Stimulated activated naive CD4-positive, alpha-beta T cell (primary cell): Measurements from ENCODE around the gene PTTG1.
"Not testable (repeated sequence)": the region's sequence is repeated elsewhere in the genome, so short reads cannot be mapped to it uniquely, and the experiment has no call there.

Experiments
- DNase-seq, 6 experiments: peaks; one replicate each; lab custom pipeline; 2025; lab: John Stamatoyannopoulos, UW

Gene PTTG1

DNA sequence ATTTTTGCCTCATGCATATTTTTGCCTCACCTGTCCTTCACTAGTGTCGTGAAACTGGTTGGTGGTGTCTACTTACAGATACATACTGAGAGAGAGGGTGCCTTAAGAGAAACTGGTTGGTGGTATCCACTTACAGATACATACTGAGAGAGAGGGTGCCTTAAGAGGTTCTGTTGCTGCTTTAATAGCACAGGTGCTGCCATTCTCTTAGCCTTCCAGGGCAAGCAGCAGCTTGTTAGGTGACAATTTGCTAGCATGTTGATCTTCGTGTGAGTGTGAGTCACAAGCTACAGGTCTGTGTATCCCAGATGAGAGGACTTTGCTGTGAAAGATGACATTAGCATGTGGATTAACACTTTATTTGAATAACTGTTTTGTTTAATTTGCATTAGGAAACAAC is 1.4 kb downstream of the PTTG1 start:
- DNase-seq, result no peak

DNA sequence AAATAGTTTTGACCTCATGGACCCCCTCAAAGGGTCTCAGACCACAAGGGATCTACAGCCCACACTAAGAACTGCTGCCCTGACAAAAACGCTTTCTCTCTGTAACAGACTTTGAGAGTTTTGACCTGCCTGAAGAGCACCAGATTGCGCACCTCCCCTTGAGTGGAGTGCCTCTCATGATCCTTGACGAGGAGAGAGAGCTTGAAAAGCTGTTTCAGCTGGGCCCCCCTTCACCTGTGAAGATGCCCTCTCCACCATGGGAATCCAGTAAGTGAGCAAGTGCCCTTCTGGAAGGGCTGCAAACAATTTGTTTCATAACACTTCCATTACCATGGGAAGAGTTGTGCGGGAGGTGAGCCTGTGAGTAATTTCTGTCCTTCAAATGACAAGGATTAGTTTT is 6.0 kb downstream of the PTTG1 start:
- DNase-seq, result no peak

- DNase-seq, result no peak
Observed at GRCh38 chr5:160432196-160432595, 10.5 kb downstream of the PTTG1 start.

- DNase-seq, result no peak
Observed at GRCh38 chr5:160432787-160433186, 11.1 kb downstream of the PTTG1 start.

DNA sequence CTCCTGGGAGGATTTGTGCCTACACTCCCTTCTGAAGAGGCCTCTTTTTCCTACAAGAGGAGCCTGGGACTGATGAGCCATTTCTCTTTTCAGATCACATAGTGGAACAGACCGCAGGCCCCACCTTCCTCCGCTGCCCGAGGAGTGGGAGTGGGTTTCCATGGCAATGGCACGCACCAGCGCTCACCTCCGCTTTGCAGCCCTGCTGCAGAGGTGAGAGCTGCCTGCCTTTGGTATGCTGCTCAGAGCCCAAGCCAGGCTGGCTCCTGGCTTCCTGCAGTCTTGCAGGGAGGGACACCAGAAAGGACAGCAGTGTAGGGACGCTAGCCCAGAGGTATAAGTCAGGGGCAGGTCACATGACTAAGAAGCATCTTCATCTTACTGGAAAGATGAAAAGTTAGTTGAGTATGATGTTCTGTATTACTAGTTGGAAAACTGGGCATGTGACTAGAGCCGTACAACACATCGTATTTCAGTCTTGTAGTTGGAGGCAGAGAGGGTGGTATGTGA is 12.4 kb downstream of the PTTG1 start:
- DNase-seq, result no peak

GRCh38 chr5:160435532-160435931 is 13.9 kb downstream of the PTTG1 start:
- no peak for DNase-seq

- no peak for DNase-seq
Observed at GRCh38 chr5:160436017-160436416, 14.4 kb downstream of the PTTG1 start.

GRCh38 chr5:160436661-160437060 is 15.0 kb downstream of the PTTG1 start:
- DNase-seq, result not testable (repeated sequence)

DNA sequence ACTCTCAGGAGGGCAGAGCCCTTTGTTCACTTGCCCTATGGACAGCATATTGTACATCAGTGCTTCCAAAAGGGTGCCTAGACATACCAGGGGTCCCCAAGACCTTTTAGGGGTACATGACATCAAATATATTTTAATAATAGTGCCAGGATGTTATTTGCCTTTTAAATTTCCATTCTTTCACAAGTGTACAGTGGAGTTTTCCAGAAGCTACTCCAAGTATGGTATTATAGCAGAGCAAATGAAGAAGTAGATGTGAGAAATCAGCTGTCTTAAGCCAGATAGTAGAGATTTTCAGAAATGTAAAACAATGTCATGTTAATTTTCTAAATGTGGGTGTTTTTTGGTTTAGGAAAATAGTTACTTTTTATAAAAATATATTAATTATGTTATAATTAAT is 15.6 kb downstream of the PTTG1 start:
- no peak for DNase-seq

- DNase-seq, result peak; percentile 19 to 86 (median 59)
Observed at GRCh38 chr5:160438316-160439204, 16.9 kb downstream of the PTTG1 start.

DNA sequence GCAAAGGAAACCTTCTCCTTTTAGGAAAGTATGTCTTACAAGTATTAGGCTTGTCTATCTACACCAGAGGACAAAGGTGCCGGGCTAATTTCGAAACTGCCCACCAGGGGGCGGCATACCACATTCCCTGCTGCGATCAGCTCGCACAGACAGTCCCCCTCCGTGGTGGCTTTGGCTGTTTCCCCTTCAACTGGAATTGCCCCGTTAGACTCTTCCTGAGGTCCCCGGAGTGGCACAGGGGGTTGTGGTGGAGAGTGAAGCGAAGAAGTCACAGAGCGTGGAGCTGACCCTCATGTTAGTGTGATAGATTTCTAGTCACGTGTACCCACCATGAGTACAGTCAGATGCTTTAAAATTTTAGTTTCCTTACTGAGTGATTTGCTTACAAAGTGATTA is 17.5 kb downstream of the PTTG1 start:
- peak; percentile 70 to 92 (median 80) for DNase-seq

DNA sequence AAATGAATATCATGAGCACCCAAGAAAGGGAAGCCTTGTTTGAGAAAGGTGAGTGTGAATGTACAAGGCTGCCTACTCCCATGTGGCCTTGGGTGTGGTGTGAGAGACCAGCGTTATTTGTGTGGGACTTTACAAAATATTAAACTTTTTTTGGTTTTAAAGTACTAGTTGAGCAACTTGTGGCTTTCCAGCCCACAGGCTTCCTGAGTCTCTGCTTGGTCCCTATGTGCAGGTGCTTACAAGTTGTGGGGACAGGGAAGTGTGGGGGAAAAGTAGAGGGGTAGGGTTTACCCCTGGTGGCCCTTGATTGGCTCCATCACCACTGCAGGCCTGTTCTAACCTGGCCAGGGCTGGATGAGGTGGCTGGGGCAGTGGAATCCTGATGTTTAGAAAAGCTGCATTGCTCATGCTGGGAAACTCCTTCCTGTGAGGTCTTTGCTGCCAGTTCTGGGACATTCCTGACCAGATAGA is 19.7 kb downstream of the PTTG1 start:
- DNase-seq, result no peak

DNA sequence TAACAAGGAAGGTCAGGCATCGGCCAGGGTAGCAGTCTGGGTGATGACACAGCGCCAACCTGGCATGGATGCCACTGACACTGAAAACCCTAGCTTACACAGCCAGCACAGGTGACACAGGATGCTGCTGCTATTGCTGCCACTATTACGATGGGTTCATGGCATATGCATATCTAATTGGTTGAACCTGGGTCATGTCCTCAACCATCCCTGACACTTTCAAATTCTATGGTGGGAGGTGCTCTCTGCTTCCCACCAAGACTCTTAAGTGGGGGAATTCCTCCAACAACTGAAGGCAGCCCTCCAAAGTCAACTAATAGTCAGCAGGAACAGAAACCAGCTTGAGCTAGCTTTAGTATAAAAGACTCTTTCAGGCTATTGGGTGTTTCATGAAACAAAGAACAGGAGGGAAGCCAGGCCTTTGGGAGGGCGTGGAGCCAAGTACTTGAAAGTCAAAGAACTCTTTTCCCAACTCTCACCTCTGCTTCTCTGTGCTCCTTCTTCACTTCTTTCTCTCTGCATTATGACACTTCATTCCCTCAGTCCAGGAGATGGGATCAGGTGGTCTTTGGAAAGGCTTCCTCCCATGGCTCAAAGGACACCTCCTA is 21.3 kb downstream of the PTTG1 start:
- DNase-seq, result no peak

DNA sequence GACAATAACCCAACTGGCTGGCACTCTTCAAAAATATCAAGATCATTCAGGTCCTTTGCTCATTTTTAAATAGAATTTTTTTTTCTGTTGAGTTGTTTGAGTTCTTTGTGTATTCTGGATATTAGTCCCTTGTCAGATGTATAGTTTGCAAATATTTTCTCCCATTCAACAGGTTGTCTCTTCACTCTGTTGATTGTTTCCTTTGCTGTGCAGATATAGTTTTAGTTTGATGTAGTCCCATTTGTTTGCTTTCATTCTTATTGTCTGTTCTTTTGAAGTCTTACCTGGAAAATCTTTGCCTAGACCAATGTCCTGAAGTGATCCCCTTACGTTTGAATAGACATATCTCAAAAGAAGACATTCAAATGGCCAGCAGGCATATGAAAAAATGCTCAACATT is 22.8 kb downstream of the PTTG1 start:
- DNase-seq, result no peak

DNA sequence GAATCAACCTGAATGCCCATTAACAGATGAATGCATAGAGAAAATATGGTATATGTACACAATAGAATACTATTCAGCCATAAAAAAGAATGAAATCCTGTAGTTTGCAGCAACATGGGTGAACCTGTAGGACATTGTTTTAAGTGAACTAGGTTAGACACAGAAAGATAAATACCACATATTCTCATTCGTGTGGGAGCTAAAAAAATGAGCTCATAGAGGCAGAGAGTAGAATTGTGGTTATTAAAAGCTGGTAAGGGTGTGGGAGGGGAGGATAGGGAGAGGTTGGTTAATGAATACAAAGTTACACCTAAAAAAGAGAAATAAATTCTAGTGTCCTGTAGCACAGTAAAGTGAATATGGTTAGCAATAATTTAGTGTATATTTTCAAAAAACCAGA is 23.5 kb downstream of the PTTG1 start:
- no peak for DNase-seq

GRCh38 chr5:160445751-160446150 is 24.1 kb downstream of the PTTG1 start:
- DNase-seq, result no peak

- DNase-seq, result no peak
Observed at GRCh38 chr5:160448886-160449285, 27.2 kb downstream of the PTTG1 start.

GRCh38 chr5:160449458-160449857 is 27.8 kb downstream of the PTTG1 start:
- DNase-seq, result no peak

- DNase-seq, result no peak
Observed at GRCh38 chr5:160450164-160450932, 28.7 kb downstream of the PTTG1 start.

DNA sequence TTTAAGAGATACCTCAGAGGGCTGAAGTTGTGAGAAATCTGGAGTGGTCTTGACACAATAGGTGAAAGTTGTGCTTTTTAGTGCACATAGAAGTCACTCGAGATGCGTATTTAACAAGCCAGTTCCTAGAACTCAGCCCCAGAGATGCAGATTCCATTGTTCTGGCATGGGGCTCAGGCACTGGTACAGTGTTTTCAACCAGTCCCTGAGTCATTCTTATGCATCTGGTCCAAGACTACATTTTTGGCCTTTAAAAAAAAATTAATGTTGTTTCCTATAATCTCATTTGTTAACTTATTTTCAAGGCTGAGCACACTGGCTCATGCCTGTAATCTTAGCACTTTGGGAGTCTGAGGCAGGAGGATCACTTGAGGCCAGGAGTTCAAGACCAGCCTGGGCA is 29.6 kb downstream of the PTTG1 start:
- no peak for DNase-seq

DNA sequence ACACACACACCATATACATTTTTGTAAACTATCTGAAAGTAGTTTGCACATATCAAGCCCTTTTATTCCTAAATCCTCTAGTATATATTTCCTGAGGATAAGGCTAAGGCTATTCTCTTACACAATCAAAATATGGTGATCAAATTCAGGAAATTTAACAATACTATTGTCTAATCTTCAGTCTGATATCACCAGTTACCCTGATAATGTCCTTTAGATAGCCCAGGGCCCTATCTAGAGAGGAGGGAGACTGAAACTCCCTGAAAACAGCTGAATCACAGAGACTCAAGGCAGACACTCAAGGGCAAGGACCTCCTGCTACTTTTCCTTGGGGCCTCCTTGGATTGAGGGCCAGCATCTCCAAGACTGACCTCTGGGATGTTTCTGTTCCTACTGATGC is 30.4 kb downstream of the PTTG1 start:
- no peak for DNase-seq

DNA sequence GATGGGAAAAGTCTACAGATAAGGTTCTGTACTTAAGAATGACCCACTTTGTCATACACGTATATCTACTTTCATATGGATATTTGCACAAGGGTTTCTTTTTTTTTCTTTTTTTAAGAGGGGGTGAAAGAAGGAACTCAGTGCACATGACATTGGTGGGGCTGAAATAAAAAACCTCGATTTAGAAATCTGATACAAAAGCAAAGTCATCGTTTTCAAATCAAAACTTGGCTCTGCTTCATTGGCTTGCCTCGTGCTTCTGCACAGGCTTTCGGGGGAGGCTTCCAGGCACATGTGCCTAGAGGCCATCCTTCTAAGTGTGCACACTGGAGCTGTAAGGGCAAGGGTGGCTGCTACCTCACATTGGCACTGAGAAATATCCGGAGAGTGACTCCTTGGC is 31.1 kb downstream of the PTTG1 start:
- DNase-seq, result no peak

GRCh38 chr5:160453751-160454150 is 32.1 kb downstream of the PTTG1 start:
- DNase-seq, result no peak
